Lower leg skin (tissue), 4 donors: ENCODE results near the gene ACOXL. TPM values are rescaled to one million over a fixed set of nuclear protein-coding genes. Genes with fewer than 3 reads are reported as not detected.

Source experiments
- DNase-seq, 2 donors: peaks; one replicate each; pipeline ENCODE4 v3.0.0-alpha.2; 2019; ENCODE audit warnings: low spot score in 2 of 2
- H3K4me3 ChIP-seq: fragments of 200-600 bp; sonication (generic); 2 replicates; pipeline ENCODE4 v1.5.1; 2017; ENCODE audit warnings: mild to moderate bottlenecking, low read depth; ENCODE audit not compliant: poor library complexity, severe bottlenecking
- POLR2A ChIP-seq, 2 donors: fragments of 450-650 bp; IDR thresholded peaks; one replicate each; pipeline ENCODE4 v1.6.1; 2016 to 2017; ENCODE audit warnings: antibody characterized with exemption in 2 of 2, mild to moderate bottlenecking in 1 of 2, moderate library complexity in 1 of 2
- WGBS, 2 donors: methylation state at CpG; one replicate each; pipeline ENCODE4 v1.1.5; 2018; 5-methylcytosine and 5-hydroxymethylcytosine counted together
- intact Hi-C: fragments of 100-400 bp; cut with DNase I; formaldehyde crosslinking; loops from one replicate; pipeline ENCODE4 v1.15.0; 2023; ENCODE audit warnings: low total_unique reads
- total RNA-seq, 4 donors: library from RNA; depleted of rRNA; stranded (reverse); fragments of >200 nt; gene quantifications; one replicate each; pipeline ENCODE4 v1.1.0, GENCODE V29; 2016
- TF ChIP-seq, protein P1 (sequence below), 3 donors: fragments of 450-650 bp; IDR thresholded peaks; one replicate each; pipeline ENCODE4 v1.5.1; 2016; ENCODE audit warnings: antibody characterized with exemption in 3 of 3, mild to moderate bottlenecking in 3 of 3, moderate library complexity in 2 of 3

Gene ACOXL
- total RNA-seq, 4 donors from 2014 or later = not detected

GRCh38 chr2:110746586-110747521, 14.5 kb downstream of the ACOXL start:
- intact Hi-C loops = no loop called here
- no peak for DNase-seq
- no peak overlapping the region for H3K4me3 ChIP-seq
- no peak for TF ChIP-seq POLR2A (IDR thresholded peaks at IDR 0.05)
- TF ChIP-seq, protein P1, sequence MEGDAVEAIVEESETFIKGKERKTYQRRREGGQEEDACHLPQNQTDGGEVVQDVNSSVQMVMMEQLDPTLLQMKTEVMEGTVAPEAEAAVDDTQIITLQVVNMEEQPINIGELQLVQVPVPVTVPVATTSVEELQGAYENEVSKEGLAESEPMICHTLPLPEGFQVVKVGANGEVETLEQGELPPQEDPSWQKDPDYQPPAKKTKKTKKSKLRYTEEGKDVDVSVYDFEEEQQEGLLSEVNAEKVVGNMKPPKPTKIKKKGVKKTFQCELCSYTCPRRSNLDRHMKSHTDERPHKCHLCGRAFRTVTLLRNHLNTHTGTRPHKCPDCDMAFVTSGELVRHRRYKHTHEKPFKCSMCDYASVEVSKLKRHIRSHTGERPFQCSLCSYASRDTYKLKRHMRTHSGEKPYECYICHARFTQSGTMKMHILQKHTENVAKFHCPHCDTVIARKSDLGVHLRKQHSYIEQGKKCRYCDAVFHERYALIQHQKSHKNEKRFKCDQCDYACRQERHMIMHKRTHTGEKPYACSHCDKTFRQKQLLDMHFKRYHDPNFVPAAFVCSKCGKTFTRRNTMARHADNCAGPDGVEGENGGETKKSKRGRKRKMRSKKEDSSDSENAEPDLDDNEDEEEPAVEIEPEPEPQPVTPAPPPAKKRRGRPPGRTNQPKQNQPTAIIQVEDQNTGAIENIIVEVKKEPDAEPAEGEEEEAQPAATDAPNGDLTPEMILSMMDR (IDR thresholded peaks at IDR 0.05) = no peak
- 87 to 89% methylated on average over 14 of the region's 14 CpGs for WGBS, 2 donors

DNA sequence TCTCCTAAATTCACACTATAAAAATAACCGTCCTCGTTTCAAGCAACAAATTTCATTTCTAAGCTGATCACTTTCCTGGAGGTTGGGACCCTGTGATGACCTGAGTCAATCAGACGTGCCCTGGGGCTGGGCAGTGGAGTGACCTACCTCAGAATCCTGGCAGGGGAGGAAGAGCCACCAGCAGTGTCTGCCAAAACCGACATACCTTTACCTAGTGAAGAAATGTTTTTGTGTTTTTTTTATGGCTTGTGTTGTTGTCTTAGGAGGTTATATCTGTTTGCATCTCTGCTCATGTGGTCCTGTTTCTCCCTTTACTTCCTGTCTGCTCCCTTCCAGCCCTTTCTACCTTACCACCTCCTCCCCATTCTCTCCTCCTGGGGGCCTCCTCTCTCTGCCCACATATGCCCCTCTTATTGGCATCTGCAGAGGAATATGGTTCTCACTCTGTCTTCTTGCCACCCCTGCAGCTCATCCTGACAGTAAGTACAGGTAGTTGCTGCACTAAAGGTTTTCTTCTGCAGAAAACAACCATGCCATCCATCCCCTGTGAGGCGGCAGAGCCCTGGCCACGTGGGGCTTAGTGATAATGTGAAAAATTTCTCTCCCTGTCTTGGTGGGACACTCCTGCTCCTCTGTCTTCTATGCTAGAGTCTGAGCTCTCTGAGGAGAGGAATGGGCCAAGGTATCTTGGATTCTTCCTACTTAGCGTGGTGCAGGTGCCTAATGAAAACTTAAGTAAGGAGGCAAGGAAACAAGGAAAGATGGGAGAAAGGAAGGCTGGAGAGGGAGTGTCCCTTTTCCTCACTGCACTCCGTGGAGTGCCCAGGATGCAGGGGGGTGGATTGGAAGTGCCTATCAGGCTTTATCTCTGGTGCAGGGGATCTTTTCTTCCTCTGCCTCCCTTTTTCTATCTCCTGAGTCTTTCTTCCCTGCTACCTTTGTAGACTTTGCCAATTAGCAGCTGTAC, 15.4 kb downstream of the ACOXL start:
- intact Hi-C loops = no loop called here
- H3K4me3 ChIP-seq = no peak overlapping the region
- no peak for TF ChIP-seq POLR2A (IDR thresholded peaks at IDR 0.05)
- TF ChIP-seq, protein P1 (IDR thresholded peaks at IDR 0.05) = no peak
- DNase-seq = no peak
- WGBS, 2 donors = 56 to 62% methylated on average over 8 of the region's 8 CpGs

- TF ChIP-seq, protein P1 (IDR thresholded peaks at IDR 0.05) = no peak
- TF ChIP-seq POLR2A (IDR thresholded peaks at IDR 0.05) = no peak
- intact Hi-C loops = no loop called here
- no peak overlapping the region for H3K4me3 ChIP-seq
- DNase-seq = no peak
- WGBS, 2 donors = 40% methylated on average over 6 of the region's 6 CpGs
Observed at GRCh38 chr2:110748489-110748867, 16.1 kb downstream of the ACOXL start.

GRCh38 chr2:110751642-110752041, 19.3 kb downstream of the ACOXL start:
- no peak for TF ChIP-seq POLR2A (IDR thresholded peaks at IDR 0.05)
- TF ChIP-seq, protein P1 (IDR thresholded peaks at IDR 0.05) = no peak
- 88 to 89% methylated on average over 3 of the region's 3 CpGs for WGBS, 2 donors

GRCh38 chr2:110752871-110753270, 20.5 kb downstream of the ACOXL start:
- H3K4me3 ChIP-seq = no peak overlapping the region
- DNase-seq = no peak
- 90 to 91% methylated on average over 2 of the region's 2 CpGs for WGBS, 2 donors
- TF ChIP-seq POLR2A (IDR thresholded peaks at IDR 0.05) = no peak
- TF ChIP-seq, protein P1 (IDR thresholded peaks at IDR 0.05) = no peak
- intact Hi-C loops = no loop called here

More at GRCh38 chr2:110751642-110752041, 19.3 kb downstream of the ACOXL start:
- intact Hi-C loops = no loop called here
- H3K4me3 ChIP-seq = no peak overlapping the region
- DNase-seq = no peak
